22Rv1 (cell line): Measurements from ENCODE around the gene GPR148.

Source experiments
- ZFX ChIP-seq: fragments of 450-650 bp; IDR thresholded peaks from 2 replicates; pipeline ENCODE4 v1.6.1; 2017; ENCODE audit warnings: antibody characterized with exemption, borderline replicate concordance
- TF ChIP-seq, protein P1 (sequence below): fragments of 450-650 bp; IDR thresholded peaks from 2 replicates; pipeline ENCODE4 v1.5.1; 2017; ENCODE audit warnings: mild to moderate bottlenecking

- TF ChIP-seq, protein P1, sequence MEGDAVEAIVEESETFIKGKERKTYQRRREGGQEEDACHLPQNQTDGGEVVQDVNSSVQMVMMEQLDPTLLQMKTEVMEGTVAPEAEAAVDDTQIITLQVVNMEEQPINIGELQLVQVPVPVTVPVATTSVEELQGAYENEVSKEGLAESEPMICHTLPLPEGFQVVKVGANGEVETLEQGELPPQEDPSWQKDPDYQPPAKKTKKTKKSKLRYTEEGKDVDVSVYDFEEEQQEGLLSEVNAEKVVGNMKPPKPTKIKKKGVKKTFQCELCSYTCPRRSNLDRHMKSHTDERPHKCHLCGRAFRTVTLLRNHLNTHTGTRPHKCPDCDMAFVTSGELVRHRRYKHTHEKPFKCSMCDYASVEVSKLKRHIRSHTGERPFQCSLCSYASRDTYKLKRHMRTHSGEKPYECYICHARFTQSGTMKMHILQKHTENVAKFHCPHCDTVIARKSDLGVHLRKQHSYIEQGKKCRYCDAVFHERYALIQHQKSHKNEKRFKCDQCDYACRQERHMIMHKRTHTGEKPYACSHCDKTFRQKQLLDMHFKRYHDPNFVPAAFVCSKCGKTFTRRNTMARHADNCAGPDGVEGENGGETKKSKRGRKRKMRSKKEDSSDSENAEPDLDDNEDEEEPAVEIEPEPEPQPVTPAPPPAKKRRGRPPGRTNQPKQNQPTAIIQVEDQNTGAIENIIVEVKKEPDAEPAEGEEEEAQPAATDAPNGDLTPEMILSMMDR: no peak
- TF ChIP-seq ZFX: no peak
These were observed 2.2 kb upstream of the GPR148 start for GRCh38 chr2:130726614-130727180.
